GM23338 (cell line): ENCODE measurements around the gene MTHFS. TPM values are rescaled to one million over a fixed set of nuclear protein-coding genes. Genes with fewer than 3 reads are reported as not detected.

Experiments used
- ATAC-seq: fragments of 200-7000 bp; cut with Tn5 transposase; 3 replicates; pipeline ENCODE4 v1.9.1; 2020
- DNase-seq: peaks from one replicate; pipeline ENCODE4 v3.0.0-alpha.2; 2015; ENCODE audit warnings: low spot score
- H2AFZ ChIP-seq: fragments of 200-600 bp; sonication (generic); 2 replicates; pipeline ENCODE4 v1.8.0; 2016; ENCODE audit warnings: antibody characterized with exemption, mild to moderate bottlenecking, moderate library complexity
- H3F3A ChIP-seq: fragments of 200-600 bp; sonication (generic); replicated peaks from 2 replicates; pipeline ENCODE4 v1.8.0; 2017; ENCODE audit warnings: antibody characterized with exemption, mixed run types, low read depth
- H3K27ac ChIP-seq: fragments of 200-600 bp; sonication (generic); 2 replicates; pipeline ENCODE4 v1.6.1; 2016; ENCODE audit warnings: low read depth
- H3K27me3 ChIP-seq: fragments of 200-600 bp; sonication (generic); 2 replicates; pipeline ENCODE4 v1.8.0; 2016; ENCODE audit warnings: mild to moderate bottlenecking, mixed run types, moderate library complexity; ENCODE audit not compliant: insufficient read depth
- H3K36me3 ChIP-seq: fragments of 200-600 bp; sonication (generic); 2 replicates; pipeline ENCODE4 v1.8.0; 2016; ENCODE audit warnings: mild to moderate bottlenecking; ENCODE audit not compliant: insufficient read depth
- H3K4me1 ChIP-seq: fragments of 200-600 bp; sonication (generic); 2 replicates; pipeline ENCODE4 v1.8.0; 2016; ENCODE audit warnings: mild to moderate bottlenecking, moderate library complexity; ENCODE audit not compliant: insufficient read depth
- H3K4me2 ChIP-seq: fragments of 200-600 bp; sonication (generic); 2 replicates; pipeline ENCODE4 v1.7.1; 2017; ENCODE audit warnings: mixed run types
- H3K4me3 ChIP-seq: fragments of 200-600 bp; sonication (generic); 2 replicates; pipeline ENCODE4 v1.6.1; 2016; ENCODE audit warnings: mixed run types
- H3K79me2 ChIP-seq: fragments of 200-600 bp; sonication (generic); replicated peaks from 2 replicates; pipeline ENCODE4 v1.8.0; 2017; ENCODE audit warnings: mild to moderate bottlenecking; ENCODE audit not compliant: insufficient read depth
- H3K9me2 ChIP-seq: fragments of 200-600 bp; sonication (generic); 2 replicates; pipeline ENCODE4 v1.8.0; 2017; ENCODE audit not compliant: insufficient read depth
- H4K20me1 ChIP-seq: fragments of 200-600 bp; sonication (generic); replicated peaks from 2 replicates; pipeline ENCODE4 v1.8.0; 2017; ENCODE audit warnings: mild to moderate bottlenecking; ENCODE audit not compliant: insufficient read depth
- H3K27ac Mint-ChIP-seq: 2 replicates; pipeline ENCODE4 v1.8.0; 2020; ENCODE audit warnings: inconsistent platforms, mild to moderate bottlenecking, moderate library complexity, mixed read lengths
- H3K27me3 Mint-ChIP-seq: 3 replicates; pipeline ENCODE4 v1.8.0; 2022; ENCODE audit warnings: low read depth, mild to moderate bottlenecking, moderate library complexity, mixed read lengths, inconsistent platforms; ENCODE audit not compliant: insufficient read depth, poor library complexity
- H3K36me3 Mint-ChIP-seq: 3 replicates; pipeline ENCODE4 v1.8.0; 2021; ENCODE audit warnings: low read depth, mild to moderate bottlenecking, inconsistent platforms, moderate library complexity, mixed read lengths
- H3K4me1 Mint-ChIP-seq: 3 replicates; pipeline ENCODE4 v1.8.0; 2020; ENCODE audit warnings: mild to moderate bottlenecking, inconsistent platforms, mixed read lengths
- H3K4me3 Mint-ChIP-seq: 3 replicates; pipeline ENCODE4 v1.8.0; 2021; ENCODE audit warnings: moderate library complexity, mild to moderate bottlenecking, inconsistent platforms, mixed read lengths
- H3K9me3 Mint-ChIP-seq: 3 replicates; pipeline ENCODE4 v1.8.0; 2020; ENCODE audit warnings: moderate library complexity, mild to moderate bottlenecking, inconsistent platforms, mixed read lengths
- CREB1 ChIP-seq: fragments of 250-450 bp; sonication (Bioruptor Pico); IDR thresholded peaks from 2 replicates; pipeline ENCODE4 v1.5.0; 2020; ENCODE audit warnings: low read depth, mild to moderate bottlenecking, moderate library complexity
- CTCF ChIP-seq, 2 experiments: fragments of 200-600 bp in 1 of 2; sonication (generic) in 1 of 2; conservative IDR thresholded peaks; 2 replicates each; pipeline versions ENCODE4 v1.5.1 to v1.6.1; 2016 to 2017; ENCODE audit warnings: antibody characterized with exemption in 2 of 2, low read depth in 2 of 2, mild to moderate bottlenecking in 2 of 2, moderate library complexity in 1 of 2
- ETS1 ChIP-seq: IDR thresholded peaks from 2 replicates; pipeline ENCODE4 v1.6.1; 2016; ENCODE audit warnings: antibody characterized with exemption
- EZH2 ChIP-seq: fragments of 200-600 bp; sonication (generic); IDR thresholded peaks from one replicate; pipeline ENCODE4 v1.8.0; 2017; ENCODE audit warnings: antibody characterized with exemption, mild to moderate bottlenecking, low read depth; ENCODE audit not compliant: unreplicated experiment
- EZH2phosphoT487 ChIP-seq: fragments of 200-600 bp; sonication (generic); IDR thresholded peaks from one replicate; pipeline ENCODE4 v1.8.1; 2018; ENCODE audit warnings: antibody characterized with exemption; ENCODE audit not compliant: unreplicated experiment
- JUNB ChIP-seq: IDR thresholded peaks from one replicate; pipeline ENCODE4 v1.6.1; 2016; ENCODE audit warnings: antibody characterized with exemption; ENCODE audit not compliant: unreplicated experiment
- NANOG ChIP-seq: IDR thresholded peaks from 2 replicates; pipeline ENCODE4 v1.6.1; 2016; ENCODE audit warnings: antibody characterized with exemption, borderline replicate concordance
- POLR2AphosphoS5 ChIP-seq: IDR thresholded peaks from 2 replicates; pipeline ENCODE4 v1.6.1; 2016; ENCODE audit warnings: antibody characterized with exemption, low read depth
- REST ChIP-seq: IDR thresholded peaks from one replicate; pipeline ENCODE4 v1.6.1; 2018; ENCODE audit warnings: antibody characterized with exemption; ENCODE audit not compliant: unreplicated experiment
- STAT1 ChIP-seq: IDR thresholded peaks from one replicate; pipeline ENCODE4 v1.6.1; 2016; ENCODE audit warnings: antibody characterized with exemption; ENCODE audit not compliant: unreplicated experiment
- ZNF114 ChIP-seq: fragments of 250-450 bp; sonication (Bioruptor Pico); IDR thresholded peaks from 2 replicates; pipeline ENCODE4 v1.5.0; 2020; ENCODE audit warnings: mild to moderate bottlenecking, moderate library complexity
- ZNF331 ChIP-seq: fragments of 250-450 bp; sonication (Bioruptor Pico); IDR thresholded peaks from 2 replicates; pipeline ENCODE4 v1.5.0; 2020; ENCODE audit warnings: low read depth, mild to moderate bottlenecking, moderate library complexity
- ZNF462 ChIP-seq: fragments of 250-450 bp; sonication (Bioruptor Pico); IDR thresholded peaks from 2 replicates; pipeline ENCODE4 v1.5.0; 2020; ENCODE audit warnings: mild to moderate bottlenecking, moderate library complexity
- polyA plus RNA-seq: library from polyadenylated mRNA; unstranded; fragments of >200 nt; fragmentation: Nextera tagmentation; extraction: Ambion mirVana; gene quantifications from 2 replicates; pipeline ENCODE4 v1.2.1, GENCODE V29; 2016
- total RNA-seq: library from RNA; depleted of rRNA; stranded (reverse); fragments of >200 nt; shearing (Covaris generic); gene quantifications from 2 replicates; pipeline ENCODE4 v1.2.3, GENCODE V29; 2014

MTHFS gene
- total and polyA plus RNA-seq, 2 experiments from 2014 or later, result 33.2 to 62.0 TPM

GRCh38 chr15:79798311-79798710, 98.5 kb downstream of the MTHFS start:
- Mint-ChIP-seq H3K27me3 (no peaks in the 10 kb centered on the region), H3K27ac (no peak overlapping the region), H3K9me3 (no peaks in the 10 kb centered on the region), H3K4me1 (0 out of 3 replicates have a peak, but pooled peaks cover 2% of the 10 kb centered on the region), H3K36me3 (no peaks in the 10 kb centered on the region), H3K4me3 (no peak overlapping the region)
- Histone ChIP-seq H4K20me1 (no peaks in the 10 kb centered on the region), H3K4me1 (no peaks in the 10 kb centered on the region), H3K27me3 (no peaks in the 10 kb centered on the region), H3K4me2 (no peak overlapping the region), H3K4me3 (no peak overlapping the region), H3K27ac (no peak overlapping the region), H3F3A (no peaks in the 10 kb centered on the region), H3K36me3 (no peaks in the 10 kb centered on the region), H3K9me2 (0 out of 2 replicates have a peak, but pooled peaks cover 4% of the 10 kb centered on the region), H2AFZ (no peak overlapping the region), H3K79me2 (no peaks in the 10 kb centered on the region)
- DNase-seq (no peak), ATAC-seq (no peak)
- TF ChIP-seq ZNF114 (CRISPR knock-in tag), result no peak
- no peak for TF ChIP-seq POLR2AphosphoS5
- TF ChIP-seq JUNB, result no peak
- no peak for TF ChIP-seq STAT1
- TF ChIP-seq CREB1 (CRISPR knock-in tag), result no peak
- no peak for TF ChIP-seq ZNF331
- TF ChIP-seq EZH2phosphoT487, result no peak
- TF ChIP-seq REST, result no peak
- no peak for TF ChIP-seq ETS1
- no peak for TF ChIP-seq ZNF462 (CRISPR knock-in tag)
- TF ChIP-seq EZH2, result no peak
- TF ChIP-seq NANOG, result no peak
- no peak for TF ChIP-seq CTCF (conservative IDR thresholded peaks at IDR 0.05; ENCODE audit: low read depth in 2 of 2)
